ENCODE results near the gene DOK5.
A peak's percentile ranks its signal among the peaks of the same experiment; 100 is the strongest.

DOK5 gene

DNA sequence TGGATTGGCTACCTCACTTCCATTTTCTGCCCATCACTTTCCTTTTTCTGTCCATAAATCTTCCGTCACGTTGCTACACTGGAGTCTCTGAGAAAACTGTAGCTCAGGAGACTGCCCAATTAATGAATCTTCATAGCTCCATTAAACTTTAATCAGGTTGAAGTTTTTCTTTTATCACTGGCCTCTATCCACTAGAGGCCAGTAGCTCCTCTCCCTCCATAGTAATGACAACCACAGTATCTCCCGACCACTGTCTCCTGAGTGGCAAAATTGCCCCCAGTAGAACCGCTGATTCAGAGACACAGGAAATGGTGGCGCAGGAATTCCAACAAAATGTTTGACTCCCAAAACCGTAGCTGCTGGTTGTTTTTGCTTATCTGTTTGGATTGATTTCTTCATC is 18.4 kb upstream of the DOK5 start:
- TF ChIP-seq, protein P1, sequence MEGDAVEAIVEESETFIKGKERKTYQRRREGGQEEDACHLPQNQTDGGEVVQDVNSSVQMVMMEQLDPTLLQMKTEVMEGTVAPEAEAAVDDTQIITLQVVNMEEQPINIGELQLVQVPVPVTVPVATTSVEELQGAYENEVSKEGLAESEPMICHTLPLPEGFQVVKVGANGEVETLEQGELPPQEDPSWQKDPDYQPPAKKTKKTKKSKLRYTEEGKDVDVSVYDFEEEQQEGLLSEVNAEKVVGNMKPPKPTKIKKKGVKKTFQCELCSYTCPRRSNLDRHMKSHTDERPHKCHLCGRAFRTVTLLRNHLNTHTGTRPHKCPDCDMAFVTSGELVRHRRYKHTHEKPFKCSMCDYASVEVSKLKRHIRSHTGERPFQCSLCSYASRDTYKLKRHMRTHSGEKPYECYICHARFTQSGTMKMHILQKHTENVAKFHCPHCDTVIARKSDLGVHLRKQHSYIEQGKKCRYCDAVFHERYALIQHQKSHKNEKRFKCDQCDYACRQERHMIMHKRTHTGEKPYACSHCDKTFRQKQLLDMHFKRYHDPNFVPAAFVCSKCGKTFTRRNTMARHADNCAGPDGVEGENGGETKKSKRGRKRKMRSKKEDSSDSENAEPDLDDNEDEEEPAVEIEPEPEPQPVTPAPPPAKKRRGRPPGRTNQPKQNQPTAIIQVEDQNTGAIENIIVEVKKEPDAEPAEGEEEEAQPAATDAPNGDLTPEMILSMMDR (IDR thresholded peaks at IDR 0.05; ENCODE audit: low read length, missing control alignments) = peak; percentile 36
- no peak for DNase-seq (ENCODE audit: low read depth)

DNA sequence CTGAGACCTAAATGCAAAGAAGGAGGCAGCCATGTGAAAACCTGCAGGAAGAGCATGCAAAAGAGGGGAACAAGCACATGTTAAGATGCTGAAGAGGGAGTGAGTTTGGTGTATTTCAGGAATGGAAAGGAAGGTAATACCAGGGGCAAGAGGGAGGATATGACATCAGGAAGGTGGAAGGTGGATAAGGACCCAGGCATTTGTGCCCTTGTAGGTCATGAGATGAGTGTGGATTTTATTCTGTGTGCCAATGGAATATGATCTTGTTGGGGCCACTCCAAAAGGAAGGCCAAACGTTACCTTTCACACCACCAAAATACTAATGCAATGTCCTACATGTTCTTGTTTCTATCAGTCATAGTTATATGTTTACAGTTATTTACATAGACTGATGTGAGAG is 17.2 kb upstream of the DOK5 start:
- H3K4me3 ChIP-seq (replicated peaks; ENCODE audit: low read depth, low read length) = no peak overlapping the region
- no peak for DNase-seq (ENCODE audit: low read depth)
- TF ChIP-seq, protein P1 (IDR thresholded peaks at IDR 0.05; ENCODE audit: low read length, missing control alignments) = no peak

More for the DNA sequence above, 18.4 kb upstream of the DOK5 start:
- H3K4me3 ChIP-seq (replicated peaks; ENCODE audit: low read depth, low read length) = no peak overlapping the region

DNA sequence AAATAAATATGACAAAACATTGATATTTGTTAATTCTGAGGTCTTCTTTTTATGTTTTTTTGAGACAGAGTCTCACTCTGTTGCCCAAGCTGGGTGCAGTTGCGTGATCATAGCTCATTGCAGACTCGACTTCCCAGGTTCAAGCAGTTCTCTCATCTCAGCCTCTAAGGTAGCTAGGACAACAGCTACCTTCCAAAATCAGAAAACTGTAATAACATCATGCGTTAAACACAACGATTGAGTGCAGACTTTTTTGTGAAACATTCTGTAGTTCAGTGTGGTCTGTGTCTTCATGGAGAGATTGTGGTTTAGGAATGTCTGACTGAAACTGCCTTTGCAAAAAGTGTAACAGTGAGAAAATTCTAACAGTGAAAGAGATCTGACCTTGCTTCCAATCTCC is 16.1 kb upstream of the DOK5 start:
- TF ChIP-seq, protein P1 (IDR thresholded peaks at IDR 0.05; ENCODE audit: low read length, missing control alignments) = no peak
- DNase-seq (ENCODE audit: low read depth) = no peak

DNA sequence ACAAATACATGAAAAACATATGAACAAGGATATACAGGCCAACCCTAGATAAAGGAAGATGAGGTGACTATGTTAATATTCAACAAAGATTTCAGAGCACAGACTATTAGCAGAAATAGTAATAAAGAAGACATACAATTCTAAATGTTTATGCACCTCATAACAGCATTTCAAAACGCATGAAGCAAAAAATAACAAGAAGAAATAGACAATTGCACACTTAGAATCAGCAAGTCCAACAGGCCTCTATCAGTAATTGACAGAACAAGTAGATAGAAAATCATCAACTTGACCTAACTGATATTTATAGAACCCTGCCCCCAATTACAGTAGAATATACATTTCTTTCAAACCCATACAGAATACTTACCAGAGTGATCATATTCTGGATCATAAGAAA is 11.4 kb upstream of the DOK5 start:
- no peak for DNase-seq (ENCODE audit: low read depth)
- TF ChIP-seq, protein P1 (IDR thresholded peaks at IDR 0.05; ENCODE audit: low read length, missing control alignments) = no peak
- no peak overlapping the region for H3K4me3 ChIP-seq (replicated peaks; ENCODE audit: low read depth, low read length)

More for the DNA sequence above, 16.1 kb upstream of the DOK5 start:
- H3K4me3 ChIP-seq (replicated peaks; ENCODE audit: low read depth, low read length) = no peak overlapping the region

DNA sequence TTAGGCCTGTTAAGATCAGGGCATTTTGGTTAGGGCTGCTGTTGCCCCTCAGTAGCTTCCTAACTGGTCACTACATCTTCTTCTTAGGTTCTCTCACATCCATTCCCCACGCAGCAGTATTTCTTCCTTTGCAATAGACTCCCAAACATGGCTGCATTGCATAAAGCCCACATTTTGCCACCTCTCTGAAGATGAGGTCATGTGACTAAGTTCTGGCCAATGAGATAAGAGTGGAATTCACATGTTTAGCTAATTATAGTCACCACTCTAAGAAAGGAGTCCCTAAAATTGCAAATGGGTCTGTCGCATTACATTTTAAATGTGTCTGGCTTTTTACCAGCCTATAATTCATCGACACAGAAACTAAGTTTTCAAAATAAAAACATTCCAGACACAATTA is 9.3 kb upstream of the DOK5 start:
- DNase-seq (ENCODE audit: low read depth) = no peak
- no peak overlapping the region for H3K4me3 ChIP-seq (replicated peaks; ENCODE audit: low read depth, low read length)
- TF ChIP-seq, protein P1 (IDR thresholded peaks at IDR 0.05; ENCODE audit: low read length, missing control alignments) = no peak

DNA sequence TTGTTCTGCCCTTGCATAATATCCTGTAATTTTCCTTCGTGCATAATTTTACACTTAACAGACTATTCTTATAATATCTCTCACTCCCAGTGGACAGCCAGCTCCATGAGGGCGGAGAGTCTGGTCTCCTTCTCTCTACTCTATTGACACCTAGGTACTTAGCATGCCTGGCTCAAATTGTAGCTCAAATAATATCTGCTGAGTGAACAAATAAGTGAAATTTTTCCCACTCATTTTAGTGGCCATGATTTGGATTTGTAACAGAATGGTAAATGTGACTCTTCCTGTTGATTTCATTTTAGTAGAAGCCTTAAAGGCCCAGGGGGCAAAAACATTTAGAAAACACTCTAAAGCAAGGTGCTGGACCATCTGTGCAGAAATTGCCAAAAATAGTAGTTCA is 7.8 kb upstream of the DOK5 start:
- H3K4me3 ChIP-seq (replicated peaks; ENCODE audit: low read depth, low read length) = no peak overlapping the region
- no peak for DNase-seq (ENCODE audit: low read depth)
- TF ChIP-seq, protein P1 (IDR thresholded peaks at IDR 0.05; ENCODE audit: low read length, missing control alignments) = no peak

DNA sequence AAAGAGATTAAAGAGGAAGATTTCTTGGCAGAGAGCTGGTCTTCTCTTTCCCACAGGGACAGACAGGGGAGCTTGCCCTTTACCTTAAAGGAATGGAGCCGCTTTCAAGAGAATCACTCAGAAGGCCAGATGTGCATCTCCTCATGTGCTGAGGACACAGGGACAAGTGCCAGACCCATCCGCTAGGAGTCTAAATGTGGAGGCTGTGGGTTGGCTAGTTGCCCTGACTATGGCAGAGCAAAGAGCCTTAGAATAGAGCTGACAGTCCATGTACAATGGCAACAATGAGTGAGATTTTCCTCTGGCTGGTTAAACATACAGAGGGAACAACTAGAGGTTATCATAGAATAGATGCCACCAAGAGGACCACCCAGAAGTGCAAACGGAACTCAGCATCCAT is 7.3 kb upstream of the DOK5 start:
- H3K4me3 ChIP-seq (replicated peaks; ENCODE audit: low read depth, low read length) = no peak overlapping the region
- no peak for DNase-seq (ENCODE audit: low read depth)
- TF ChIP-seq, protein P1 (IDR thresholded peaks at IDR 0.05; ENCODE audit: low read length, missing control alignments) = no peak
